ENCODE data around the gene AVPR2.

AVPR2 gene

GRCh38 chrX:153937056-153937455 lies 32.6 kb downstream of the AVPR2 start (continued):
- TF ChIP-seq, protein P1, sequence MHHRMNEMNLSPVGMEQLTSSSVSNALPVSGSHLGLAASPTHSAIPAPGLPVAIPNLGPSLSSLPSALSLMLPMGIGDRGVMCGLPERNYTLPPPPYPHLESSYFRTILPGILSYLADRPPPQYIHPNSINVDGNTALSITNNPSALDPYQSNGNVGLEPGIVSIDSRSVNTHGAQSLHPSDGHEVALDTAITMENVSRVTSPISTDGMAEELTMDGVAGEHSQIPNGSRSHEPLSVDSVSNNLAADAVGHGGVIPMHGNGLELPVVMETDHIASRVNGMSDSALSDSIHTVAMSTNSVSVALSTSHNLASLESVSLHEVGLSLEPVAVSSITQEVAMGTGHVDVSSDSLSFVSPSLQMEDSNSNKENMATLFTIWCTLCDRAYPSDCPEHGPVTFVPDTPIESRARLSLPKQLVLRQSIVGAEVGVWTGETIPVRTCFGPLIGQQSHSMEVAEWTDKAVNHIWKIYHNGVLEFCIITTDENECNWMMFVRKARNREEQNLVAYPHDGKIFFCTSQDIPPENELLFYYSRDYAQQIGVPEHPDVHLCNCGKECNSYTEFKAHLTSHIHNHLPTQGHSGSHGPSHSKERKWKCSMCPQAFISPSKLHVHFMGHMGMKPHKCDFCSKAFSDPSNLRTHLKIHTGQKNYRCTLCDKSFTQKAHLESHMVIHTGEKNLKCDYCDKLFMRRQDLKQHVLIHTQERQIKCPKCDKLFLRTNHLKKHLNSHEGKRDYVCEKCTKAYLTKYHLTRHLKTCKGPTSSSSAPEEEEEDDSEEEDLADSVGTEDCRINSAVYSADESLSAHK (tag by site-specific recombination; IDR thresholded peaks at IDR 0.05) = 0 out of 2 replicates have a peak, but pooled peaks have one; percentile 23
- TF ChIP-seq ZNF184 (tag by site-specific recombination; IDR thresholded peaks at IDR 0.05) (no peak), ZNF2 (tag by site-specific recombination; IDR thresholded peaks at IDR 0.05) (no peak), ZNF394 (tag by site-specific recombination; IDR thresholded peaks at IDR 0.05; ENCODE audit: borderline replicate concordance) (peak; percentile 99), ZNF148 (tag by site-specific recombination; IDR thresholded peaks at IDR 0.05; ENCODE audit: borderline replicate concordance) (no peak), ZNF777 (tag by site-specific recombination; IDR thresholded peaks at IDR 0.05; ENCODE audit: borderline replicate concordance) (no peak), OVOL3 (tag by site-specific recombination; IDR thresholded peaks at IDR 0.05) (0 out of 2 replicates have a peak, but pooled peaks have one; percentile 58), ZFP37 (tag by site-specific recombination; IDR thresholded peaks at IDR 0.05) (peak; percentile 75; the same call in 1 of the 2 replicates), RBAK (tag by site-specific recombination; IDR thresholded peaks at IDR 0.05) (0 out of 2 replicates have a peak, but pooled peaks have one; percentile 32), ZNF600 (tag by site-specific recombination; IDR thresholded peaks at IDR 0.05) (no peak), ZBTB21 (tag by site-specific recombination; IDR thresholded peaks at IDR 0.05) (peak; percentile 69; the same call in 1 of the 2 replicates), ZNF658 (tag by site-specific recombination; IDR thresholded peaks at IDR 0.05) (no peak), ZBTB17 (tag by site-specific recombination; IDR thresholded peaks at IDR 0.05) (no peak), ZNF214 (tag by site-specific recombination; IDR thresholded peaks at IDR 0.05; ENCODE audit: borderline replicate concordance) (no peak), OSR2 (tag by site-specific recombination; IDR thresholded peaks at IDR 0.05) (no peak), GFI1B (tag by site-specific recombination; IDR thresholded peaks at IDR 0.05) (0 out of 2 replicates have a peak, but pooled peaks have one; percentile 45), ZNF560 (tag by site-specific recombination; IDR thresholded peaks at IDR 0.05; ENCODE audit: borderline replicate concordance) (no peak; the same call in 1 of the 2 replicates), ZBTB20 (tag by site-specific recombination; IDR thresholded peaks at IDR 0.05) (no peak), REPIN1 (tag by site-specific recombination; IDR thresholded peaks at IDR 0.05; ENCODE audit: low read depth) (no peak; the same call in 1 of the 2 replicates), ZNF513 (tag by site-specific recombination; IDR thresholded peaks at IDR 0.05) (no peak), ZNF169 (tag by site-specific recombination; IDR thresholded peaks at IDR 0.05) (no peak), ZNF292 (tag by site-specific recombination; IDR thresholded peaks at IDR 0.05; ENCODE audit: borderline replicate concordance, low read depth) (peak; percentile 76; the same call in 1 of the 2 replicates), FEZF1 (tag by site-specific recombination; IDR thresholded peaks at IDR 0.05) (no peak), HOXC10 (CRISPR knock-in tag; IDR thresholded peaks at IDR 0.05) (no peak), ZNF146 (tag by site-specific recombination; IDR thresholded peaks at IDR 0.05) (no peak; the same call in 1 of the 2 replicates), ZNF280C (tag by site-specific recombination; IDR thresholded peaks at IDR 0.05) (no peak), KLF8 (tag by site-specific recombination; IDR thresholded peaks at IDR 0.05) (no peak), PBX3 (CRISPR knock-in tag; IDR thresholded peaks at IDR 0.05) (no peak), ZNF239 (tag by site-specific recombination; IDR thresholded peaks at IDR 0.05) (no peak), ZIC2 (tag by site-specific recombination; IDR thresholded peaks at IDR 0.05) (no peak)
- TF ChIP-seq, protein P2, sequence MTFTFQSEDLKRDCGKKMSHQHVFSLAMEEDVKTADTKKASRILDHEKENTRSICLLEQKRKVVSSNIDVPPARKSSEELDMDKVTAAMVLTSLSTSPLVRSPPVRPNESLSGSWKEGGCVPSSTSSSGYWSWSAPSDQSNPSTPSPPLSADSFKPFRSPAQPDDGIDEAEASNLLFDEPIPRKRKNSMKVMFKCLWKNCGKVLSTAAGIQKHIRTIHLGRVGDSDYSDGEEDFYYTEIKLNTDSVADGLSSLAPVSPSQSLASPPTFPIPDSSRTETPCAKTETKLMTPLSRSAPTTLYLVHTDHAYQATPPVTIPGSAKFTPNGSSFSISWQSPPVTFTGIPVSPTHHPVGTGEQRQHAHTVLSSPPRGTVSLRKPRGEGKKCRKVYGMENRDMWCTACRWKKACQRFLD (tag by site-specific recombination; IDR thresholded peaks at IDR 0.05) = peak; percentile 82; the same call in 1 of the 2 replicates
